Hypothalamus (tissue), 51 donors: ENCODE data around the gene TRAF3IP1.

ENCODE experiments used
- DNase-seq, 51 donors: peaks; one replicate each; lab custom pipeline; 2025; lab: John Stamatoyannopoulos, UW

Gene TRAF3IP1

DNA sequence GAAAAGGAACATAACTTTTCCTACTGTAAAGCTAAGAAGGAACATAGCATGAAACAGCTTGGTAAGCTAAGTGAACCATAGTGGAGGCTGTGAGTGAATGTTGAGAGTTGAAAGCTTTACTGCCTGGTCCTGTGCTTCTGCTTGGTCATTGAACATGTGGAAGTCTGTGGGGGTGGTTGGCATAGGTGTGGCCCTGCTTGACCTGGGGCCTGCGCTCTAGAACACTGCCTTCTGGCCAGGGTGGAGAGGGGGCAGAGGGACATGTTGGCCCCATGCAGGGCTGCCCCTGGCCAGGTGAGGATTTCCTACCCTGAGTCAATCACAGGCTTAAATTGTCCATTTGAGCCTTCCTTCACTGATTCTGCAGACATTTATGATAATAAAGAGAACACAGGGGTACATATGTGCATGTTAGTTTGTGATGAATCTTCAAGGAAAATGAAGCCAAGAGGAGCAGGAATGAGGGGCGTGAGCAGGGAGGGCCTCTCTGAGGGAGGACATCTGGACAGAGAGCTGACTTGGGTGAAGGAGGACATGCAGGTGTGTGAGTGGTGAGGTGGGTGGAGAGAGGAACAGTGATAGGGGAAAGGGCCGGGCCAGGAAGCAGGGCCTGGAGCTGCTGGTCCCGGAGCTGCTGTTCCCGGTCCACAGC lies 16.6 kb downstream of the TRAF3IP1 start:
- no peak for DNase-seq

DNA sequence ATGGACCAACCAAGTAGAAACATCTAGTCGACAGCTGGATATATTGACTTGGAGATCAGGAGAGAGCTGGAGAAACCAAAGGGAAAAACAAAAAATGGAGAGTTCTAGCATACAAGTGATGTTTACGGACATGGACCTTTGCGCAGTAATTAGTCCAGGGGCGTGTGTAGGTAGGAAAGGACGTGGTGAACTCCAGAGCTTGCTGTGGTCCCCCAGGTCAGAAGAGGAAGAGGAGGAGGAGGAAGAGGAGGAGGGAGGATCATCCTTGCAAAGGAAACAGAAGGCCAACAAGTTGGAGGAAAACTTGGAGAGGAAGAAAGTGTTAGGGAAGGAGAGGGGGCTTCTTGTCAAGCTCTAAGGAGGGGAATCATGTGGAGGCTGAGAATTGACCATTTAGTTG lies 17.5 kb downstream of the TRAF3IP1 start:
- DNase-seq: no peak

DNA sequence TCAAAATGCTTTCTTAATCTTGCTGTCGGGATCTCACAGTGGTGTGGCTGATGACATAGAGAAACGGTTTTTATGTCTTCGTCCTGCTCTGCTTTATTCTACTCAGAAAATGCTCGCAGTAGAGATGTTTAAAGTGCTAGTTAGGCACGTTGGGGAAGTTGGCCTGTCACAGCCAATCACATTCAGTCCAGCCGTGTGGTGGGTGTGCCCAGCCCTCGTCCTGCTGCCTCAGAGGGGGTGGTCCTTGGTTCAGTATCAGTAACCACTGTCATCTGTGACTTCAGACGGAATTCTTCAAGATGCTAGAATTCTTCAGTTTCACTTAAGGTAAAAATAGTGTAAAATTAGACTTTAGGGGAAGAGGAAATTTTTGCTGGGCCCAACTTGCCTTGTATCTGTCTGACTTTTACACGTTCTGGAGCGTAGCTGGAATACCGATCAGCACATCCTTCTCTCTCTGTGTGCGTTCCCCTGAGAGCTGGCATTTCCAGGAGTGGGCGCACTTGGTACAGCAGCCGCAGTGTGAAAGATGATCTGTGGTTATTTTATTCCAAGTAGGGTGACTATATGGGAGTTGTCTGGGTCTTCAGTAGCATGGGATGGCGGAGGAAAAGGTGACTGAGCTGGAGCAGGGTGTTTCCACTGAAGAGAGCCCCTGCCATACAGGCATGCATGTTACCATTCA lies 18.5 kb downstream of the TRAF3IP1 start:
- DNase-seq: peak in 1 of 51 donors; percentile 12

DNA sequence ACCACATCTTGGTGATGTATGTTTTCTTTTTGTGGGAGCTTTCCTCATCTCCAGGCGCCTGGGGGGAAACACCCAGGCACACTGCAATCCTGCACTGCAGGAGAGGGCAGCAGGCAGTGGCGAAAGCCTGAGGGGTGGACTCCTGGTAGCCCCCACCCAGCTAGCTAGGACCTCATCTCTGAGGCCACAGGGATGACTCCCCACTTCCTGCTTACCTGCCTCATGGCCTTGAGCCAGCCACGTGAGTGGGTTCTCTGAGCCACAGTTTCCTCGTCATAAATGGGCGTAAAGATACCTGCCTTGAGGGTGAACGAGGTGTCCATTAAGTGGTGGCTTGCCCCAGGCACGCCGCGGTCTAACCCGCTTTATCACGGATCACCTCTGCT lies 19.1 kb downstream of the TRAF3IP1 start:
- no peak for DNase-seq

DNA sequence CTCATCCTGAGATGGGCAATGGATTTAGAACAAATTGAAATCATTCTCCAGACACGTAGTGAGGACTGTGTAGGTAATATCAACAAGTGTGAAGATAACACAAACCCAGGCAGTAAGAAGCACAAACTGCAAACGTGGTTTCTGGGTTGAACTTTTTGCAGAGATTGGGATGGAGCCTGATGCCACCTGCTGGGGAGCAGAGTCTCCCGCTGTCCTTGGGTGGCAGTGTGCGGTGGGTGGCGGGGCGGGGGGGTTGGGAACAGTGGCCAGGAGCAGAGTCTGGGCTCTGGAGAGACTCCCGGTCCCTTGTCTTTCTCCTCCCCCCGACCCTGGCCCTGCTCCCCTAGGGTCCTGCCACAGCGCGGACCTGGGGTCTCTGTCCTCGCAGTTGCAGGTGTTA lies 19.5 kb downstream of the TRAF3IP1 start:
- DNase-seq: peak in 2 of 51 donors; percentile 10 to 24

DNA sequence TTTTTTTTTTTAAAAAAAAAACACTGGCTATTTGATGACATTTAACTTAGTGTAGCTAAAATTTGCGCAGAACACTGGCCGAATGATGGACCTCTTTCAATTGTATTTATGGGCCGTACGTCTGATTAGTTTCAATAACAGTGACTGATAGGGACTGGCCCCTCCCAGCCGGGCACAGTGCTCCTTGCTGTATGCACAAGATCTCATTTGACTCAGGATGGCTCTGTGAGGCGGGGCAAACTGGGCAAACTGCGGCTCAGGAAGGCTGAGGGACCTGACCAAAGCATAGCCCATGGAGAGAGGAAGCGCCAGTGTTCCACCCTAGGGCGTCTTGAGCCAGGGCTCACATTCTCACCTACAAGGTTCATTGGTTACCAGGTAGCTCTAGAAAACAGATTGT lies 21.2 kb downstream of the TRAF3IP1 start:
- no peak for DNase-seq

DNA sequence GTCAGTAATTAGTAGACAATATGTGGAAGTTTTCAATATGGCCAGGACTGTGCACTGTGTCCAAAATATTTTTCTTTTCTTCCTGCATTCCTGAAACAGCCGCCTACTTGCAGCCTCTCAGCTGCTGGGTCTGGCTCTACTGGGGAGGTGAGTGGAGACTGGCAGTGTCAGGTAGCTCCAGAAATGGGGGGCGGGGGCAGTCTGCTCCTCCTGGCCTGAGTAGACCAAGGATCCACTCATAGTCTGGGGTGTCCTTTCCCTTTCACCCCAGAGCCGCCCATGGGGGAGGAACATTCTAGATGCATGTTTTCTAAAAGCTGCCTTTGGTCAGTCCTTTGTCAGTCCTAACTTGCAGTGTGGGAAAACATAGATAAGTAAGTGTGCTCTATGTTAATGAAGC lies 23.7 kb downstream of the TRAF3IP1 start:
- DNase-seq: no peak

DNA sequence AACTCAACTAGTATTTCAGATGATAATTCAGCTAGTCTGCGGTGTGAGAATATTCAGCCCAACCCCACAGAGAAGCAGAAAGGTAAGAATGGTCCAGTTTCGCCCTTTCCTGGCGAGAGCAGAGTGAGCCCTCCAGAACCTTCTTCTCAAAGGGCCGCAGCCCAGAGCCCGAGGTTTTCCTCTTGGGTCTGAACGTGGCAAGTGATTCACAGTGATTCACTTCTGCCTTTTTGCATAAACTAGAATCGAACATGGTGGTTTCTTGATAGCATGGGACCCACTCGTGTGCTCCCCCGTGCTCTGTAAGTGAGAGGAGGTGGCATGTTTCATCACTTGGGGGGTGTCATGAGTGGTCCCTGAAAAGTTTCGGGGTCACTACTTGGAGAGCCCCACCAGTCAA lies 24.2 kb downstream of the TRAF3IP1 start:
- no peak for DNase-seq

DNA sequence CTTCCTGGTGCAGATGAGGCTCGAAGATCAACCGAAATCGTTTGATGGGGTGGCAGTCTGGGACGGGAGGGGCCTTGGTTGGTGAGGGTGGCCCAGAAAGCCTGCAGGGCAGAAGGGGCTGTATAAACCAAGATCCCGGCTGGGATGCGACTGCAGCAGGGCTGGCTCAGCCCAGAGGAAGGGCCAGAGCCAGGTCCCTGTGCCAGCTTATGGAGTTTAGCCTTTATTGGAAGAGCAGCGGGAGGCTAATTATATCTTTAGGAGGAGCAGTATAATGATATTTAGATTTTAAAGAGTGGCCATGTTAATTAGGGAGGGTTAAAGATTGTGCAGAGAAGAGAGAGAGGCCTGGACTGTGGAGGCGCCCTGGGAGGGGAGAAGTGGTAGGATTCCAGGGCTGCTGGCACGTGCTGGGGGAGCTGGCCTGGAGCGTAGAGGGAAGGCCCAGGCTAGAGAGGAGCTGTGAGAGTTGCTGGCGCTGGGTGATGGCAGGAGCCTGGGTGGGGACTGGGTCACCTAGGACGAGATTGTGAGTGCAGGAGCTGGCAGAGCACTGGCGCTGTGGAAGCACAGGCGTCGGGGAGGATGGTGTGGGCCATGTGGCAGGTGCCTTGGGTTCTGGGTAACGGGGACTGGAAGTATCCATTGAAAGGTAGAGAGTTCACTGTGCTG lies 25.1 kb downstream of the TRAF3IP1 start:
- DNase-seq: no peak

DNA sequence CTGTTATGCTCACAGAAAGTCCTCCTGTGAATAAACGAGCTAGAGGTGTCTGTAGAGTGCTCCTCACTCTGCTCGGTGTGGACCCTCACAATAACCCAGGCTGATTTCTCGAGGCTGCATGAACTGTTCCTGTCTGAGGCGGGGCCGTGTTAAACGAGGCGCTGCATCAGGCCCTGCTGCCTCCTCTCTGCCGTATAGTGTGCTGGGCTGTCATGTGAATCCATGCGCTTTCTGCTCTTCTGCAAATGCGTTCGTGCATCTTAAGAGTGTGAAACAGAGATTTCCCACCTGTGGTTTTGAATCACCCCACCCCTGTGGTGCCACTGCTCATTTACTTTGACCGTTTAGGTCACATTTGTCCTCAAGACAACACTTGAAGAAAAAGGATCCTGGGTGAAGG lies 26.2 kb downstream of the TRAF3IP1 start:
- no peak for DNase-seq

DNA sequence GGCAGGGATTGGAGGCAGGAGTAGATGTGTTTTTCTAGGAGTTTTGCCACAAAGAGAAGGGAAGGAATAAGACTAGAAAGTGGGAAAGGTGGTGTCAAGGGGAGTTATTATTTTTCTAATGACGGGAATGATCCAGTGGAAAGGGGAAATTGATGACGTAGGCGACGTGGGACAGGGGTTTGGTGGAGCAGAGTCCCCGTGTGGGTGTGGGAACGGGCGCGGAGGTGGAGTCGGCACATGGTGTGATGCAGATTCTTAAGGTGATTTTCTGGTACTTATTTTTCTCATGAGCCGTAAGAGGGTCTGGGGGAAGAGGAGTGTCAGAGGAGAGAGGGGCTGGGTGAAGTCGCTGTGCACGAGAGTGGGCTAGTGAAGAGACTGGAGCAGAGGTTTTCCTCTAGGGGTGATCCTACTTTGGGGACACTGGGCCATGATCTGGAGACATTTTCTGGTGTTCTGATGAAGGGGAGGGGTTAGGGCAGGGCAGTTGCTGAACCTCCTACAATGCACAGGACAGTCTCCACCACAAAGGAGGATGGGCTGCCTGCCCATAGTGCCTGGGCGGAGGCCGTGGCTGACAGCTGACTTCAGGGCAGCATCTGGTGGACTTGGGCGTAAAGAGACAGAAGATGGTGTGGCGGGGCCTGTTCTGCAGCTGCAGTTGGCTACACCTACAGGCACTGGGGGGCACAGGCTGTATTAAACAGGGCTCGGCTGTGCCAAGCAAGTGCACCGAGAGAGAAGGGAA lies 30.0 kb downstream of the TRAF3IP1 start:
- DNase-seq: no peak

DNA sequence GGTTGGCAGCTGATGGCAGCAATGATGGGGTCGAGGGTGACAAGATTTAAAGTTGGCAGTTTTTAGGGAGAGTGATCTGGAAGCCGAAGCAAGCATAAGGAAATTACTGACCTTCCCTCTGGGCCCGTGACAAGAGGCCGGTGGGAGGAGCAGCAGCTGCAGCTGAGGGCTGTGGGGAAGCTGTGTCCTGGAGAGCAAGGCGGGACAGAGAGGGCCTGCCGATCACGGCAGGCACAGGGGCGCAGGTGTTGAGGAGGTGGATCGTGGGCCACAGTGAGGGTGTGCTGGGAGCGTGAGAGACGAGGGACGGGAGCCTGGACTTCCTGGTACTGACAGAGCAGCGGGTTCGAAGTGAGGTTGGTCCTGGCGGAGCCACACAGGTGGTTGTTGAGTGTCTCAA lies 31.0 kb downstream of the TRAF3IP1 start:
- DNase-seq: no peak

DNA sequence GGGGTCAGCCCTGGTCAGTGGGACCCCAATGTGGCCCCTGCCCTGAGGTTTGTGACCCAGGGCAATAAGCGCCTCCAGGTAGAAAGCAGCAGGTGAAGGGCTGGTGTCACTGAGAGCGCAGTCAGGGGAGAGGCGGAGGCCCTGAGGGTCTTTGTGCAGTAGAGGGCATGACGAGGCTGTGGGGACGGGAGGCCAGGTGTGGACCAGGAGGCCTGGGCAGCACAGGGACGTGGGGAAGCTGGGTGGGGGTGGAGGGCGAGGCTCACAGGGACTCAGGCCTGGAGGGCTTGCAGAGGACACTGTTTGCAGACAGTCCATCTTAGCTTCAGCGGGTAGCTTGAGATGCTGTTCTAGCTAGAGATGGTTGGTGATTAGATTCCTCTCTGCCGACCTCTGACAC lies 32.0 kb downstream of the TRAF3IP1 start:
- DNase-seq: no peak

DNA sequence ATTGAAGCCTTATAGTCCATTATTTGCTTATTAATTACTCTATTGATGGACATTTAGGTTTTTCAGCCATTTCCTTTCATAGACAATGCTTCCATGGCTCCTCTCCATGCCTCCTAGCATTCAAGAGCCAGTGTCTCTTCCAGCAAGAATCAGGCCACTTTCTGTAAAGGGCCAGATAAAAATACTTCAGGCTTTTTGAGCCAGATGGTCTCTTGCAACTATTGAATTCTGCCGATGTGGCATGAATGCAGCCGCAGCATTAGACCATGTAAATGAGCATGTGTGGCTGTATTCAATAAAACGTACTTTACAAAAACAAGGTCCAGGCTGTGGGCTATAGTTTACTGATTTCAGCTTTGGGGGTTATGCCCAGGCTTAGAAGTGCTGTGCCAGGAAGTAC lies 38.5 kb downstream of the TRAF3IP1 start:
- no peak for DNase-seq

DNA sequence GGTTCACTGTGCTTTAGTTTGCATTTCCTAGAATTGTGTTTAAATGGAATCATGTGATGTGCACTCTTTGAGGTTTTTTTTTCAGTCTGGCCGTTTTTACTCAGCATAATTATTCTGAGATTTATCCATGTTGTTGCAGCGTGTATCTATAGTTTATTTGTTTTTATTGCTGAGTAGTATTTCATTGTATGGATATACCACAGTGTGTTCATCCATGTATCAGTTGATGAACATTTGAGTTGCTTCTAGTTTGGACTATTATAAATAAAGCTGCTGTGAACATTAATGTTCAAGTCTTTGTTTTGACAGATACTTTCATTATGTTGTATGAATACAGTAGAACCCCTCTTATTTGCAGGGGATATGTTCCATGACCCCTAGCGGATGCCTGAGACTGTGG lies 39.1 kb downstream of the TRAF3IP1 start:
- DNase-seq: no peak

DNA sequence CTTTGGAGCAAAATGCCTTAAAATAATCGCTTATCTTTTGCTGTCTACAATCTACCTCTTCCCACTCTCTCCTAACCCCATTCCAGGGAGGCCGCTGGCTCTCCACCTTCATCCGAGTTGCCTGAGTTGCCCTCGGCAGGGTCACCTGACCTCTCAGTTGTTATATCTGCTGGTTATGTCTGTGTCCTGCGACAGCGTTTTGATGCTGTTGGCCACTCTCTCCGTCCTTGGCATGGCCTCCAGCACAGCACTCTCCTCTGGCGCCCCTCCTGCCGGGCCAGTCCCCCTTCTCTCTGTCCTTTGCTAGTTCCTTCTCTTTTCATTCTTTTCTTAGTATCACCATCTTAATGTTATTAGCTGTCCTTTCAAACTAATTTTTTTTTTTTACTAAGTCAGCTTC lies 41.6 kb downstream of the TRAF3IP1 start:
- no peak for DNase-seq

DNA sequence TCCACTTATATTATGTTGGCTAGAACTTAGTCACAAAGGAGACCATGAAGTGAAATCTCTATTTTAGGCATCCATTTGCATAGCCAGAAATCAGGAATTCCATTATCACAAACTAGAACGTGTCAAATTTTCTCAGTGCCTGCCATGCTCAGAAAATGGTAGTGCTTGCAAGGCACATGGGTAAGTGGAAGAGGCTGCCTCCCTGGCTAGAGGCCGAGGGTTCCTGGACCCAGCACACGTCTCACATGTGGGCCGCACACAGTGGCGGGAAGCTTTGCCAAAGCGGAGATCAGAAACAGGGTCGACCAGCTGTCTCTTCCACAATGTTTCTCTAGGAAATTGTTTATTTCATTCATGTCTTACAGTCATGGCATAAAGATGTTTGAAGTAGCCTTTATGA lies 42.3 kb downstream of the TRAF3IP1 start:
- no peak for DNase-seq

DNA sequence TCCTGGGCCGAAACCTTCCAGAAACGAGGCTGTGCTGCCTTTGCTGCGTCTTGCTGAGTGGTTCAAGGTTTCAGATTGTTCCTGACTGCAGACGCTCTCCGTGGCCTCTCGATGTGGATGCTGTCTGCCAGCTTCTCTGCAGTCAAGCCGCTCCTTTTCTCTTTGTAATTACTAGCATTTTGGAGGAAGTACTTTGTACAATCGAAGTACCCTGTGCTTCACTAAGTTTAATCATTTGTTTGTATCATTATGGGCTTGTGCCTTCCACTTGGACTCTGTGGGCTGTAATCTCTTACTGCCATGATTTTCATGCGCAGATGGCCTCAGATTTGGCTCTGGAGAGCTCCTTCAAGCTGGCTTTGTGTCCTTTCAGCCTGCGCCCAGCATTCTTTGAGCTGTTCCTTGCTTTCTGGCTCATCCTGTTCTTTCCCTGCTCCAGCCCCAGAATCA lies 49.3 kb downstream of the TRAF3IP1 start:
- DNase-seq: peak in 4 of 51 donors; percentile 18 to 46 (median 29)

DNA sequence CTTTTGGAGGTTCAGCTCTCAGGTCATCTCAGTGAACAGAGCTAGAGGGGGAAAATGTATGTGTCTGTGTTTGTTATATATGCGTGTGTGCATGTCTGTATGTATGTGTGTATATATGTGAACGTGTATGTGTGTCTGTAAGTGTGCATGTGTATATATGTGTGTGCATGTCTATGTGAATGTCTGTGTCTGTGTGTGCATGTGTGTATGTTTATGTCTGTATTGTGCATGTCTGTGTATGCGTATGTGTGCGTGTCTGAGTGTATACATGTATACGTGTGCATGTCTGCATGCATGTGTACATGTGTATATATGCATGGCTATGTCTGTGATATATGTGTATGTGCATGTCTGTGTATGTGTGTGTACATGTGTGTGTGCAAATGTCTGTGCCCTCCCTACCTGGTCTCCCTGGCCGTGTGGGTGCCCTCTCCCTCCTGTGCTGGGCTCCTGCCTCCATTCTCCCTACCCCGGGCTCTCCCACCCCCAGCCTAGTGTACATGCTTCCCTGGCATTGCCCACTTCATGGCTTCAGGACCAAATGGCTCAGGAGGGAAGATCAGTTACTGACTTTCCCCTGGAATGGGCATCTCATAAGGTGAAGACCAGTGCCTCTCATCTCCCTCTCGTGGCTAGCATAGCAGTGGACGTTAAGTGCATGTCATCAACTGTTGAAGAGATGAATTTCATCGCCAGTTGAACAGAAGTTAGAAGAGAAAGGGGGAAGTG lies 49.9 kb downstream of the TRAF3IP1 start:
- DNase-seq: no peak

DNA sequence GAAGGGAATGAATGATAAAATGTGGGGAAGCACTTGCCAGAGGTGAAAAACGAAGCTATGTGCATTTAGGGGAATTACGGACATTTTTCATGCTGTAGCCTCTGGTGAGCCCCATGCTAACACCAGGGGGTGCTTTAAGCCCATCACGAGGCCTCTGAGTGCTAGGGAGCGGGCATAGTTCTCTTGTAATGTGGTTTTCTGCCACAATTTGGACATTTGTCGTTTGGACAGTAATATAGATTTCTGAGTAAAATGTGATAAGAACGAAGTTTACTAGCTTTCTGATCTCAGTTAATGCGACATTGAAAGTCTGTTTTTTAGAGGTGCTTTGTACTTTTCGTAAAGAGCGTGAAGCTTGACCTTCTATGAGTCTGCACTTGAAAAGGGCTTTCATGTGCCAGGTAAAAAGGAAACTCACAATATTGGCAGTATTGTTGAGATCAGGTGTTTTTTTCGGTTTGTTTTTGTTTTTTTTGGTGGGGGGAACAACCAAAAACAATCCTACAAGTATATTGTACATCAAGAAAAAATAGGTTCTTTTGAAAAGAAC lies 50.6 kb downstream of the TRAF3IP1 start:
- DNase-seq: peak in 22 of 51 donors; percentile 8 to 52 (median 21)
